Mucosa of descending colon (tissue), 3 donors: ENCODE results near the gene MTUS2. TPM values are rescaled to one million over a fixed set of nuclear protein-coding genes. Genes with fewer than 3 reads are reported as not detected.

Source experiments
- ATAC-seq: fragments of 200-7000 bp; cut with Tn5 transposase; one replicate; pipeline ENCODE4 v1.9.1; 2020; ENCODE audit warnings: mild to moderate bottlenecking, moderate library complexity
- DNase-seq, 3 donors: peaks; one replicate each; pipeline ENCODE4 v3.0.0-alpha.2; 2020
- H3K36me3 ChIP-seq: fragments of 200-600 bp; one replicate; pipeline ENCODE4 v1.8.0; 2021; ENCODE audit warnings: low read depth, mild to moderate bottlenecking
- H3K4me1 ChIP-seq: fragments of 200-600 bp; one replicate; pipeline ENCODE4 v1.8.0; 2021; ENCODE audit warnings: low read depth, mild to moderate bottlenecking
- H3K4me3 ChIP-seq: fragments of 200-600 bp; one replicate; pipeline ENCODE4 v1.8.0; 2021; ENCODE audit warnings: mild to moderate bottlenecking
- H3K9me3 ChIP-seq: fragments of 200-600 bp; one replicate; pipeline ENCODE4 v1.8.0; 2021; ENCODE audit warnings: mild to moderate bottlenecking
- CTCF ChIP-seq: fragments of 200-600 bp; IDR thresholded peaks from one replicate; pipeline ENCODE4 v1.8.0; 2022; ENCODE audit warnings: antibody characterized with exemption, mild to moderate bottlenecking
- intact Hi-C, 2 donors: fragments of 100-400 bp; cut with DNase I in 1 of 2; cut with micrococcal nuclease in 1 of 2; formaldehyde crosslinking; loops; one replicate each; pipeline versions ENCODE4 v1.11.0 to v1.11.1; 2022; cut with DNase I, micrococcal nuclease
- total RNA-seq, 3 donors: library from RNA; stranded (reverse); fragmentation: NEBNext Ultra II Directional in 2 of 3; extraction: Animal tissue kit (Norgen Biotek cat#: 25700) in 2 of 3; gene quantifications; one replicate each; pipeline versions ENCODE4 v1.2.1 to v1.2.4, GENCODE V29; 2021 to 2023
- donor health status: DM: no; HTN: no; CAD: no; lungs with moderate emphysema.
- donor health status: DM: no; HTN: no; CAD: no.
- donor health status: DM: no; HTN: yes; CAD: no.

The MTUS2 gene
- total RNA-seq, 3 donors from 2014 or later: 0.09 to 0.85 (median 0.60) TPM

- intact Hi-C loops: no loop called here
These were observed 474.7 kb downstream of the MTUS2 start for GRCh38 chr13:29294821-29295220.

GRCh38 chr13:29301027-29301426 lies 480.9 kb downstream of the MTUS2 start:
- Histone ChIP-seq H3K4me1 (no peaks in the 10 kb centered on the region), H3K9me3 (peaks cover 24% of the 10 kb centered on the region), H3K36me3 (no peaks in the 10 kb centered on the region), H3K4me3 (no peak overlapping the region)
- intact Hi-C loops: no loop called here
- ATAC-seq (no peak), DNase-seq (no peak)
- no peak for TF ChIP-seq CTCF

More at GRCh38 chr13:29294821-29295220, 474.7 kb downstream of the MTUS2 start:
- H3K4me3 ChIP-seq: no peak overlapping the region
- DNase-seq (no peak), ATAC-seq (no peak)
- H3K4me1 ChIP-seq: no peaks in the 10 kb centered on the region
- no peaks in the 10 kb centered on the region for H3K36me3 ChIP-seq
- no peak for TF ChIP-seq CTCF
- no peaks in the 10 kb centered on the region for H3K9me3 ChIP-seq

GRCh38 chr13:29304148-29304547 lies 484.0 kb downstream of the MTUS2 start:
- Histone ChIP-seq H3K4me3 (no peak overlapping the region), H3K36me3 (no peaks in the 10 kb centered on the region), H3K9me3 (peaks cover 40% of the 10 kb centered on the region), H3K4me1 (no peaks in the 10 kb centered on the region)
- no peak for ATAC-seq
- intact Hi-C loops: no loop called here
- no peak for DNase-seq
- no peak for TF ChIP-seq CTCF

- intact Hi-C loops: no loop called here
- ATAC-seq: no peak
- no peak for TF ChIP-seq CTCF
These were observed 490.7 kb downstream of the MTUS2 start for GRCh38 chr13:29310806-29311205.

GRCh38 chr13:29315847-29316246 lies 495.7 kb downstream of the MTUS2 start:
- ATAC-seq (no peak), DNase-seq (no peak)
- no peak for TF ChIP-seq CTCF
- H3K36me3 ChIP-seq: no peaks in the 10 kb centered on the region
- intact Hi-C loops: no loop called here
- H3K9me3 ChIP-seq: no peaks in the 10 kb centered on the region
- no peak overlapping the region for H3K4me3 ChIP-seq
- H3K4me1 ChIP-seq: no peaks in the 10 kb centered on the region

More at GRCh38 chr13:29310806-29311205, 490.7 kb downstream of the MTUS2 start:
- no peak for DNase-seq
- no peaks in the 10 kb centered on the region for H3K4me1 ChIP-seq
- peaks cover 17% of the 10 kb centered on the region for H3K9me3 ChIP-seq
- no peaks in the 10 kb centered on the region for H3K36me3 ChIP-seq
- no peak overlapping the region for H3K4me3 ChIP-seq

GRCh38 chr13:29317828-29318227 lies 497.7 kb downstream of the MTUS2 start:
- Histone ChIP-seq H3K36me3 (no peaks in the 10 kb centered on the region), H3K9me3 (no peaks in the 10 kb centered on the region), H3K4me3 (no peak overlapping the region), H3K4me1 (no peaks in the 10 kb centered on the region)
- TF ChIP-seq CTCF: no peak
- intact Hi-C loops: no loop called here
- no peak for ATAC-seq
- DNase-seq: no peak
